Neural progenitor cell (in vitro differentiated cells): Measurements from ENCODE around the gene SH2D2A. TPM values are rescaled to one million over a fixed set of nuclear protein-coding genes. Genes with fewer than 3 reads are reported as not detected.

ENCODE experiments used
- DNase-seq: peaks from one replicate; pipeline ENCODE4 v3.0.0-alpha.2; 2016; ENCODE audit warnings: low spot score
- H2AFZ ChIP-seq: fragments of 200-600 bp; sonication (generic); replicated peaks from 2 replicates; pipeline ENCODE4 v1.6.1; 2016; ENCODE audit warnings: antibody characterized with exemption
- H3F3A ChIP-seq: fragments of 200-600 bp; sonication (generic); 2 replicates; pipeline ENCODE4 v1.6.1; 2016; ENCODE audit warnings: antibody characterized with exemption, low read depth
- H3K27ac ChIP-seq: fragments of 200-600 bp; sonication (generic); 2 replicates; pipeline ENCODE4 v1.5.1; 2016; ENCODE audit warnings: mild to moderate bottlenecking
- H3K27me3 ChIP-seq: fragments of 200-600 bp; sonication (generic); 2 replicates; pipeline ENCODE4 v1.6.1; 2016; ENCODE audit warnings: mild to moderate bottlenecking, moderate library complexity
- H3K36me3 ChIP-seq: fragments of 200-600 bp; sonication (generic); 2 replicates; pipeline ENCODE4 v1.5.1; 2016
- H3K4me1 ChIP-seq: fragments of 200-600 bp; sonication (generic); 2 replicates; pipeline ENCODE4 v1.6.1; 2016; ENCODE audit warnings: mixed run types
- H3K4me2 ChIP-seq: fragments of 200-600 bp; sonication (generic); 2 replicates; pipeline ENCODE4 v1.6.1; 2016
- H3K4me3 ChIP-seq: fragments of 200-600 bp; sonication (generic); 2 replicates; pipeline ENCODE4 v1.5.1; 2016
- H3K79me2 ChIP-seq: fragments of 200-600 bp; sonication (generic); 2 replicates; pipeline ENCODE4 v1.6.1; 2016; ENCODE audit warnings: low read depth
- H3K9ac ChIP-seq: fragments of 200-600 bp; sonication (generic); 2 replicates; pipeline ENCODE4 v1.6.1; 2016
- H3K9me3 ChIP-seq: fragments of 200-600 bp; sonication (generic); 2 replicates; pipeline ENCODE4 v1.5.1; 2016; ENCODE audit warnings: low read depth
- H4K20me1 ChIP-seq: fragments of 200-600 bp; sonication (generic); 2 replicates; pipeline ENCODE4 v1.6.1; 2016; ENCODE audit warnings: low read depth
- H3K27ac Mint-ChIP-seq: 3 replicates; pipeline ENCODE4 v1.8.0; 2021; ENCODE audit warnings: mixed read lengths
- H3K27me3 Mint-ChIP-seq: 2 replicates; pipeline ENCODE4 v1.8.0; 2022; ENCODE audit warnings: low read depth, mild to moderate bottlenecking, inconsistent platforms, moderate library complexity, mixed read lengths; ENCODE audit not compliant: insufficient read depth
- H3K36me3 Mint-ChIP-seq: 3 replicates; pipeline ENCODE4 v1.8.0; 2021; ENCODE audit warnings: mixed read lengths
- H3K4me1 Mint-ChIP-seq: 3 replicates; pipeline ENCODE4 v1.8.0; 2021; ENCODE audit warnings: mixed read lengths
- H3K4me3 Mint-ChIP-seq: 3 replicates; pipeline ENCODE4 v1.8.0; 2021; ENCODE audit warnings: mild to moderate bottlenecking, moderate library complexity, mixed read lengths
- H3K9me3 Mint-ChIP-seq: 3 replicates; pipeline ENCODE4 v1.8.0; 2020; ENCODE audit warnings: mixed read lengths
- CTCF ChIP-seq: fragments of 200-600 bp; sonication (generic); IDR thresholded peaks from 2 replicates; pipeline ENCODE4 v1.5.1; 2017; ENCODE audit warnings: antibody characterized with exemption, mild to moderate bottlenecking
- EZH2 ChIP-seq: fragments of 200-600 bp; sonication (generic); IDR thresholded peaks from 2 replicates; pipeline ENCODE4 v1.6.1; 2017; ENCODE audit warnings: antibody characterized with exemption, mild to moderate bottlenecking, moderate library complexity
- EZH2phosphoT487 ChIP-seq: fragments of 200-600 bp; sonication (generic); IDR thresholded peaks from 2 replicates; pipeline ENCODE4 v1.6.1; 2017; ENCODE audit warnings: antibody characterized with exemption
- total RNA-seq: library from RNA; depleted of rRNA; stranded (reverse); fragments of >200 nt; gene quantifications from 2 replicates; pipeline ENCODE4 v1.2.3, GENCODE V29; 2015; ENCODE audit warnings: low replicate concordance

Gene SH2D2A
- total RNA-seq, 1 donor from 2014 or later = not detected

DNA sequence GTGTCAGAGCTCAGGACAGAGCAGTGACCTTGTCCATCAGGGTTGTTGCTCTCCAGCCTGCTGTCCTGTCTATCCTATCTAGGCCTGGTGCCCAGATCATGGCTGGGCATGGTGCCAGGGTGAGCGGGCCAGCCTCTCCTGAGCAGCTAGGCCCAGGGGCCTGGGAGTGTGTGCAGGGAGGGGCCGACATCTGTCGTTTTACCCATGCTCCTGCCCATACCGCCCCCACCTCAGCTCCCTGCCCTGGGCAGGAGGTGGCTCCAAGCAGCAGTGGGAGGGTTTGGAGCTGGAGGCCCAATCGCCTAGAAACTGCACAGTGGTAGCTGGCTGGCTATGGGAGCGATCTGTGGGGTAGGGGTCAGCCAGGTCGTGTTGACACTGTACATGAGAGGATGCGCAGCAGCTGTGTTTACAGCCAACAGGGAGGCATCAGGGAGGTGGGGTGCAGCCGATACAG, 35.8 kb upstream of the SH2D2A start:
- Mint-ChIP-seq H3K27me3 (peaks cover 53% of the 10 kb centered on the region), H3K9me3 (no peaks in the 10 kb centered on the region), H3K36me3 (no peaks in the 10 kb centered on the region), H3K27ac (no peak overlapping the region), H3K4me3 (peak overlapping the region; percentile 33), H3K4me1 (peaks cover 20% of the 10 kb centered on the region)
- H3K79me2 ChIP-seq = no peaks in the 10 kb centered on the region
- no peak overlapping the region for H3K27ac ChIP-seq
- H3K36me3 ChIP-seq = no peaks in the 10 kb centered on the region
- H3K4me2 ChIP-seq = no peak overlapping the region
- H3K9me3 ChIP-seq = no peaks in the 10 kb centered on the region
- H4K20me1 ChIP-seq = peaks cover 8% of the 10 kb centered on the region
- TF ChIP-seq EZH2phosphoT487 (no peak), CTCF (no peak), EZH2 (no peak)
- peaks cover 11% of the 10 kb centered on the region for H3K4me1 ChIP-seq
- H3K9ac ChIP-seq = no peak overlapping the region
- no peak overlapping the region for H3K4me3 ChIP-seq
- H2AFZ ChIP-seq = no peak overlapping the region
- no peak for DNase-seq
- no peaks in the 10 kb centered on the region for H3F3A ChIP-seq
- H3K27me3 ChIP-seq = peaks cover 100% of the 10 kb centered on the region

- no peak overlapping the region for H3K27ac Mint-ChIP-seq
- H3K4me1 Mint-ChIP-seq = peaks cover 25% of the 10 kb centered on the region
- no peak for DNase-seq
- peaks cover 8% of the 10 kb centered on the region for H4K20me1 ChIP-seq
- no peak overlapping the region for H3K4me3 ChIP-seq
- peak overlapping the region; percentile 33 for H3K4me3 Mint-ChIP-seq
- peaks cover 100% of the 10 kb centered on the region for H3K27me3 ChIP-seq
- H3K27ac ChIP-seq = no peak overlapping the region
- H2AFZ ChIP-seq = no peak overlapping the region
- no peaks in the 10 kb centered on the region for H3K9me3 ChIP-seq
- H3K9me3 Mint-ChIP-seq = no peaks in the 10 kb centered on the region
- no peaks in the 10 kb centered on the region for H3K36me3 ChIP-seq
- no peaks in the 10 kb centered on the region for H3F3A ChIP-seq
- no peak overlapping the region for H3K4me2 ChIP-seq
- TF ChIP-seq EZH2phosphoT487 = no peak
- TF ChIP-seq CTCF = no peak
- no peak for TF ChIP-seq EZH2
- no peaks in the 10 kb centered on the region for H3K79me2 ChIP-seq
- no peaks in the 10 kb centered on the region for H3K36me3 Mint-ChIP-seq
- peaks cover 58% of the 10 kb centered on the region for H3K27me3 Mint-ChIP-seq
- H3K9ac ChIP-seq = no peak overlapping the region
- peaks cover 11% of the 10 kb centered on the region for H3K4me1 ChIP-seq
Observed at GRCh38 chr1:156851779-156852417, 35.2 kb upstream of the SH2D2A start.

- H3K27ac Mint-ChIP-seq = no peak overlapping the region
- peak overlapping the region; percentile 24 for H3K4me3 ChIP-seq
- no peak overlapping the region for H3K4me3 Mint-ChIP-seq
Observed at GRCh38 chr1:156849151-156849496, 32.5 kb upstream of the SH2D2A start.

More at GRCh38 chr1:156849151-156849496, 32.5 kb upstream of the SH2D2A start:
- H3K4me2 ChIP-seq = peak overlapping the region; percentile 68
- H2AFZ ChIP-seq = peak overlapping the region; percentile 69
- H3K27ac ChIP-seq = no peak overlapping the region
- no peak overlapping the region for H3K9ac ChIP-seq
- DNase-seq = no peak
- peaks cover 8% of the 10 kb centered on the region for H4K20me1 ChIP-seq
- H3K36me3 Mint-ChIP-seq = no peaks in the 10 kb centered on the region
- no peaks in the 10 kb centered on the region for H3F3A ChIP-seq
- peaks cover 100% of the 10 kb centered on the region for H3K27me3 ChIP-seq
- no peaks in the 10 kb centered on the region for H3K79me2 ChIP-seq
- peaks cover 19% of the 10 kb centered on the region for H3K4me1 ChIP-seq
- TF ChIP-seq CTCF (no peak), EZH2 (peak; percentile 54), EZH2phosphoT487 (no peak)
- peaks cover 22% of the 10 kb centered on the region for H3K4me1 Mint-ChIP-seq
- H3K36me3 ChIP-seq = no peaks in the 10 kb centered on the region
- no peaks in the 10 kb centered on the region for H3K9me3 ChIP-seq
- peaks cover 74% of the 10 kb centered on the region for H3K27me3 Mint-ChIP-seq
- H3K9me3 Mint-ChIP-seq = no peaks in the 10 kb centered on the region
